Endothelial cell (in vitro differentiated cells): ENCODE results near the gene EXOSC10. TPM values are rescaled to one million over a fixed set of nuclear protein-coding genes. Genes with fewer than 3 reads are reported as not detected.

Experiments
- DNase-seq: peaks from one replicate; pipeline ENCODE4 v3.0.0; 2021; ENCODE audit warnings: low spot score
- H3K27ac Mint-ChIP-seq: one replicate; pipeline ENCODE4 v1.8.0; 2021; ENCODE audit warnings: mixed read lengths, inconsistent platforms; ENCODE audit not compliant: unreplicated experiment
- H3K27me3 Mint-ChIP-seq: one replicate; pipeline ENCODE4 v1.8.0; 2021; ENCODE audit warnings: mild to moderate bottlenecking, moderate library complexity, mixed read lengths, inconsistent platforms; ENCODE audit not compliant: unreplicated experiment
- H3K36me3 Mint-ChIP-seq: one replicate; pipeline ENCODE4 v1.8.0; 2021; ENCODE audit warnings: mild to moderate bottlenecking, low read depth, mixed read lengths, inconsistent platforms; ENCODE audit not compliant: unreplicated experiment
- H3K4me1 Mint-ChIP-seq: one replicate; pipeline ENCODE4 v1.8.0; 2021; ENCODE audit warnings: mild to moderate bottlenecking, mixed read lengths, inconsistent platforms; ENCODE audit not compliant: unreplicated experiment
- H3K4me3 Mint-ChIP-seq: one replicate; pipeline ENCODE4 v1.8.0; 2021; ENCODE audit warnings: mild to moderate bottlenecking, mixed read lengths, inconsistent platforms; ENCODE audit not compliant: unreplicated experiment
- H3K9me3 Mint-ChIP-seq: one replicate; pipeline ENCODE4 v1.8.0; 2021; ENCODE audit warnings: mixed read lengths, inconsistent platforms; ENCODE audit not compliant: unreplicated experiment
- CTCF ChIP-seq: fragments of 200-600 bp; sonication (generic); IDR thresholded peaks from one replicate; pipeline ENCODE4 v1.5.0; 2021; ENCODE audit warnings: antibody characterized with exemption; ENCODE audit not compliant: unreplicated experiment
- long read RNA-seq: library from polyadenylated mRNA; unstranded; transcript quantifications from one replicate; pipeline ENCODE4 v2.0.0, GENCODE V29; 2020; ENCODE audit not compliant: unreplicated experiment
- total RNA-seq: library from RNA; stranded (reverse); fragmentation: NEBNext Ultra II Directional; extraction: Animal tissue kit (Norgen Biotek cat#: 25700); gene quantifications from one replicate; pipeline ENCODE4 v1.2.1, GENCODE V29; 2021; ENCODE audit not compliant: unreplicated experiment

The EXOSC10 gene
- total RNA-seq, result 80.6 TPM
- long read RNA-seq, transcript EXOSC10-202 (25 exons, 2,808 nt), result major isoform, 16 of 27 reads
- long read RNA-seq, partial matches to known transcripts, result 9 of 27 reads
- long read RNA-seq, other reads (novel, unspliced or antisense), result 2 of 27 reads

GRCh38 chr1:11099310-11100148, at the start of gene EXOSC10:
EXOSC10 (minus strand) TSS chr1:11099869; CDS start chr1:11099831, 38 bp downstream.
- no peaks in the 10 kb centered on the region for H3K9me3 Mint-ChIP-seq
- peaks cover 5% of the 10 kb centered on the region for H3K27me3 Mint-ChIP-seq
- H3K27ac Mint-ChIP-seq, result peak within 1 kb of the TSS; percentile 91
- peak; percentile 95 for DNase-seq
- peaks cover 10% of the 10 kb centered on the region for H3K36me3 Mint-ChIP-seq
- peak within 1 kb of the TSS; percentile 99 for H3K4me3 Mint-ChIP-seq
- TF ChIP-seq CTCF, result no peak
- peaks cover 15% of the 10 kb centered on the region for H3K4me1 Mint-ChIP-seq

GRCh38 chr1:11147197-11147770, 47.6 kb upstream of the EXOSC10 start:
- Mint-ChIP-seq H3K27ac (peak overlapping the region; percentile 7), H3K36me3 (peaks cover 21% of the 10 kb centered on the region), H3K27me3 (peaks cover 1% of the 10 kb centered on the region), H3K4me3 (no peak overlapping the region), H3K9me3 (no peaks in the 10 kb centered on the region), H3K4me1 (peaks cover 2% of the 10 kb centered on the region)
- DNase-seq, result no peak
- TF ChIP-seq CTCF, result no peak

GRCh38 chr1:11145741-11146140, 46.1 kb upstream of the EXOSC10 start:
- no peaks in the 10 kb centered on the region for H3K9me3 Mint-ChIP-seq
- no peak for TF ChIP-seq CTCF
- H3K27ac Mint-ChIP-seq, result no peak overlapping the region
- no peaks in the 10 kb centered on the region for H3K4me1 Mint-ChIP-seq
- DNase-seq, result no peak
- peaks cover 1% of the 10 kb centered on the region for H3K27me3 Mint-ChIP-seq
- H3K36me3 Mint-ChIP-seq, result peaks cover 18% of the 10 kb centered on the region
- no peak overlapping the region for H3K4me3 Mint-ChIP-seq

- no peak for TF ChIP-seq CTCF
- no peaks in the 10 kb centered on the region for H3K9me3 Mint-ChIP-seq
- DNase-seq, result no peak
- H3K4me3 Mint-ChIP-seq, result no peak overlapping the region
- H3K27ac Mint-ChIP-seq, result no peak overlapping the region
- peaks cover 1% of the 10 kb centered on the region for H3K27me3 Mint-ChIP-seq
- no peaks in the 10 kb centered on the region for H3K4me1 Mint-ChIP-seq
- H3K36me3 Mint-ChIP-seq, result peaks cover 18% of the 10 kb centered on the region
Measured at GRCh38 chr1:11144570-11145256, 45.0 kb upstream of the EXOSC10 start.
